Fibroblast of lung (primary cell): Measurements from ENCODE around the gene LCLAT1. TPM values are rescaled to one million over a fixed set of nuclear protein-coding genes. Genes with fewer than 3 reads are reported as not detected.

ENCODE experiments used
- DNase-seq, 2 donors: peaks; one replicate each; pipeline versions ENCODE4 v3.0.0 to v3.0.0-alpha.2; 2010; ENCODE audit warnings: low read depth in 2 of 2
- H2AFZ ChIP-seq: 2 replicates; pipeline ENCODE4 v1.5.1; 2012; ENCODE audit warnings: low read length, control low read depth, inconsistent platforms
- H3K27ac ChIP-seq: 2 replicates; pipeline ENCODE4 v1.5.1; 2011; ENCODE audit warnings: low read length, control low read depth; ENCODE audit not compliant: insufficient read depth
- H3K27me3 ChIP-seq: 2 replicates; pipeline ENCODE4 v1.5.1; 2011; ENCODE audit warnings: mild to moderate bottlenecking, low read length; ENCODE audit not compliant: control insufficient read depth, insufficient read depth
- H3K36me3 ChIP-seq: 2 replicates; pipeline ENCODE4 v1.5.1; 2011; ENCODE audit warnings: low read length; ENCODE audit not compliant: control insufficient read depth, insufficient read depth
- H3K4me1 ChIP-seq: 2 replicates; pipeline ENCODE4 v1.5.1; 2011; ENCODE audit warnings: low read length; ENCODE audit not compliant: control insufficient read depth, insufficient read depth; ENCODE audit errors: extremely low read depth
- H3K4me2 ChIP-seq: 2 replicates; pipeline ENCODE4 v1.5.1; 2011; ENCODE audit warnings: low read length, control low read depth; ENCODE audit not compliant: insufficient read depth; ENCODE audit errors: extremely low read depth
- H3K4me3 ChIP-seq, 4 experiments: fragments of 200-600 bp in 1 of 4; sonication (generic) in 1 of 4; replicated peaks in 1 of 4; 2 replicates each; pipeline ENCODE4 v1.5.1; 2011 to 2016; ENCODE audit warnings: low read length in 4 of 4, low read depth in 3 of 4, mild to moderate bottlenecking in 3 of 4, control low read depth in 2 of 4, inconsistent platforms in 1 of 4, mixed read lengths in 1 of 4; ENCODE audit not compliant: insufficient read depth in 1 of 4; ENCODE audit errors: control extremely low read depth in 1 of 4
- H3K79me2 ChIP-seq: 2 replicates; pipeline ENCODE4 v1.5.1; 2012; ENCODE audit warnings: mild to moderate bottlenecking, low read length, inconsistent platforms; ENCODE audit not compliant: control insufficient read depth, insufficient read depth
- H3K9ac ChIP-seq: 2 replicates; pipeline ENCODE4 v1.5.1; 2011; ENCODE audit warnings: mild to moderate bottlenecking, low read length, control low read depth; ENCODE audit not compliant: insufficient read depth
- H3K9me3 ChIP-seq: 2 replicates; pipeline ENCODE4 v1.5.1; 2012; ENCODE audit warnings: low read depth, low read length; ENCODE audit not compliant: control insufficient read depth, insufficient read depth
- H4K20me1 ChIP-seq: 2 replicates; pipeline ENCODE4 v1.5.1; 2011; ENCODE audit warnings: low read length; ENCODE audit not compliant: control insufficient read depth, insufficient read depth; ENCODE audit errors: extremely low read depth
- CTCF ChIP-seq, 2 donors: IDR thresholded peaks in 1 of 2; conservative IDR thresholded peaks in 1 of 2; 1 replicate in 1 of 2; 2 replicates in 1 of 2; pipeline ENCODE4 v1.5.1; 2011 to 2012; ENCODE audit warnings: low read length in 2 of 2, control low read depth in 1 of 2, inconsistent platforms in 1 of 2, low read depth in 1 of 2, mild to moderate bottlenecking in 1 of 2
- EZH2 ChIP-seq: IDR thresholded peaks from 2 replicates; pipeline ENCODE4 v1.5.1; 2012; ENCODE audit warnings: low read length, control low read depth, mild to moderate bottlenecking; ENCODE audit errors: missing control alignments
- polyA plus RNA-seq, 2 donors: library from polyadenylated mRNA; depleted of rRNA in 1 of 2; stranded (reverse) in 1 of 2; unstranded in 1 of 2; fragments of >200 nt; gene quantifications; 2 replicates each; pipeline ENCODE4 v1.2.1, GENCODE V29; 2011 to 2012; ENCODE audit warnings: missing spikeins in 1 of 2
- total RNA-seq: library from RNA; depleted of rRNA; stranded (reverse); fragments of >200 nt; gene quantifications from 2 replicates; pipeline ENCODE4 v1.2.1, GENCODE V29; 2014

LCLAT1 gene
- total and polyA plus RNA-seq, 2 donors (not counting 1 experiment from before 2014, with no cell fraction given) = 43.3 to 45.9 TPM

GRCh38 chr2:30678410-30679137, 231.5 kb downstream of the LCLAT1 start:
- no peak for DNase-seq
- no peak for TF ChIP-seq EZH2
- no peak for TF ChIP-seq CTCF (conservative IDR thresholded peaks at IDR 0.05 in 1 of 2, IDR thresholded peaks at IDR 0.05 in 1 of 2; ENCODE audit: low read depth in 1 of 2, low read length in 2 of 2)
- H3K79me2 ChIP-seq = no peaks in the 10 kb centered on the region

GRCh38 chr2:30679426-30680088, 232.5 kb downstream of the LCLAT1 start:
- H3K4me2 ChIP-seq = no peak overlapping the region
- TF ChIP-seq EZH2 (no peak), CTCF (conservative IDR thresholded peaks at IDR 0.05 in 1 of 2, IDR thresholded peaks at IDR 0.05 in 1 of 2; ENCODE audit: low read depth in 1 of 2, low read length in 2 of 2) (no peak)
- no peaks in the 10 kb centered on the region for H3K27me3 ChIP-seq
- no peak overlapping the region for H2AFZ ChIP-seq
- peak overlapping the region; percentile 40 for H3K27ac ChIP-seq
- no peaks in the 10 kb centered on the region for H3K9me3 ChIP-seq
- peak; percentile 42 to 74 for DNase-seq
- no peaks in the 10 kb centered on the region for H4K20me1 ChIP-seq
- H3K79me2 ChIP-seq = no peaks in the 10 kb centered on the region
- no peaks in the 10 kb centered on the region for H3K36me3 ChIP-seq
- no peak overlapping the region for H3K9ac ChIP-seq
- H3K4me1 ChIP-seq = no peaks in the 10 kb centered on the region
- H3K4me3 ChIP-seq = no peak overlapping the region

More at GRCh38 chr2:30678410-30679137, 231.5 kb downstream of the LCLAT1 start:
- Histone ChIP-seq H3K27ac (no peak overlapping the region), H3K4me1 (no peaks in the 10 kb centered on the region), H3K4me2 (no peak overlapping the region), H3K9ac (no peak overlapping the region), H3K9me3 (no peaks in the 10 kb centered on the region), H4K20me1 (no peaks in the 10 kb centered on the region), H3K27me3 (no peaks in the 10 kb centered on the region), H3K4me3 (no peak overlapping the region), H3K36me3 (no peaks in the 10 kb centered on the region), H2AFZ (no peak overlapping the region)

GRCh38 chr2:30680121-30680520, 233.1 kb downstream of the LCLAT1 start:
- no peak overlapping the region for H3K4me2 ChIP-seq
- H3K9ac ChIP-seq = no peak overlapping the region
- no peaks in the 10 kb centered on the region for H3K27me3 ChIP-seq
- no peaks in the 10 kb centered on the region for H4K20me1 ChIP-seq
- H3K36me3 ChIP-seq = no peaks in the 10 kb centered on the region
- H3K4me1 ChIP-seq = no peaks in the 10 kb centered on the region
- no peaks in the 10 kb centered on the region for H3K9me3 ChIP-seq
- H3K79me2 ChIP-seq = no peaks in the 10 kb centered on the region
- no peak for DNase-seq
- no peak overlapping the region for H3K4me3 ChIP-seq
- no peak for TF ChIP-seq EZH2
- TF ChIP-seq CTCF (conservative IDR thresholded peaks at IDR 0.05 in 1 of 2, IDR thresholded peaks at IDR 0.05 in 1 of 2; ENCODE audit: low read depth in 1 of 2, low read length in 2 of 2) = no peak
- H2AFZ ChIP-seq = no peak overlapping the region
- H3K27ac ChIP-seq = no peak overlapping the region
